ENCODE measurements around the gene PRRC2B. TPM values are rescaled to one million over a fixed set of nuclear protein-coding genes. Genes with fewer than 3 reads are reported as not detected.

Gene PRRC2B
- total RNA-seq, 2 experiments from 2014 or later, result 300 to 309 TPM

Other genes with a start within 250 kb of the PRRC2B start
- gene FAM78A, start 117.6 kb upstream of the PRRC2B start, total RNA-seq, result 100 to 1,000 TPM; 102 to 104 TPM
- under 1 TPM; 0.42 to 0.65 TPM for gene PLPP7, start 104.4 kb upstream of the PRRC2B start, total RNA-seq
- gene POMT1, start 108.8 kb downstream of the PRRC2B start, total RNA-seq, result 10 to 100 TPM; 44.0 to 51.4 TPM
- 10 to 100 TPM; 30.6 to 38.8 TPM for gene UCK1, start 137.2 kb downstream of the PRRC2B start, total RNA-seq
- not detected for gene PRRT1B, start 151.4 kb downstream of the PRRC2B start, total RNA-seq